HG03354 (cell line): ENCODE results near the gene SCAANT1.
A peak's percentile ranks its signal among the peaks of the same experiment; 100 is the strongest.

Experiments used
- ATAC-seq: cut with Tn5 transposase; IDR thresholded peaks from one replicate; pipeline ENCODE4 v1.9.1; 2021; ENCODE audit warnings: mild to moderate bottlenecking; ENCODE audit not compliant: unreplicated experiment, poor library complexity, severe bottlenecking

SCAANT1 gene

DNA sequence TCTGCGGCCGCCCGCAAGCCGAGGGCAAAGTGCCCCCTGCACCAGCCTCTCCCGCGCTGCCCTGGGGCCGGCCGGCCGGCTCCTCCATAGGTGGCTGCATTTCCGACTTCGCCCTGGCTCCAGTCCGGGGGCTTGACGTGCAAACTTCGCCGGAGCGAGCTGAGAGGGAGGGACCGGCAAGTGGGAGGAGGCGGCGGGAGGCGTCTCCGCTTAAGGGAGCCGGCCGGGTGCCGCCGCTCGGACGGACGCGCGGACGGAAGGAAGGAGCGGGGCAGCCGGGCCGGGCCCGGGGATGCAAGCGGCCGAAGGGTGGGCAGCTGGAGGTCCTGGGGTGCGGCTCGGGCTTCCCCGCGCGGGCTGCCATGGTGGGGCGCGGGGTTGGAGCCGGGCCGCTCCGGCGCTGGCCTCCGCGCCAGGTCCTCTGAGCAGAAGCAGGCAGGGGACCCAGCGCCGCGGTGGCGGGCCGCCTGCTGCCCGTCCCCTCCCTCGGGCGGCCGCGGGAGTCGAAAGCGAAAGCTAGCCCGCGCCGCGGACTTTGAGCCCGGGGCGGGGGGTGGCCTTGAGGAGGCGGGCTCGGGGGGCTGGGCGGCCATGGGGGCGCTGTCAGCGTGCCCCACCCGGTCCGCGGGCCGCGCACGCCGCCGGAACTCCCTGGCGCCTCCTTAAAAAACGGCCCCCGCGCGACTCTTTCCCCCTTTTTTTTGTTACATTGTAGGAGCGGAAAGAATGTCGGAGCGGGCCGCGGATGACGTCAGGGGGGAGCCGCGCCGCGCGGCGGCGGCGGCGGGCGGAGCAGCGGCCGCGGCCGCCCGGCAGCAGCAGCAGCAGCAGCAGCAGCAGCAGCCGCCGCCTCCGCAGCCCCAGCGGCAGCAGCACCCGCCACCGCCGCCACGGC is at the start of gene SCAANT1:
SCAANT1 (minus strand) TSS at position 511 of the 895 bp plus-strand sequence.
- peak; percentile 82 for ATAC-seq

- peak; percentile 87 for ATAC-seq
These were observed 49.7 kb upstream of the SCAANT1 start for GRCh38 chr3:63961891-63962290.

- peak; percentile 40 for ATAC-seq
These were observed 48.0 kb upstream of the SCAANT1 start for GRCh38 chr3:63960048-63960711.

DNA sequence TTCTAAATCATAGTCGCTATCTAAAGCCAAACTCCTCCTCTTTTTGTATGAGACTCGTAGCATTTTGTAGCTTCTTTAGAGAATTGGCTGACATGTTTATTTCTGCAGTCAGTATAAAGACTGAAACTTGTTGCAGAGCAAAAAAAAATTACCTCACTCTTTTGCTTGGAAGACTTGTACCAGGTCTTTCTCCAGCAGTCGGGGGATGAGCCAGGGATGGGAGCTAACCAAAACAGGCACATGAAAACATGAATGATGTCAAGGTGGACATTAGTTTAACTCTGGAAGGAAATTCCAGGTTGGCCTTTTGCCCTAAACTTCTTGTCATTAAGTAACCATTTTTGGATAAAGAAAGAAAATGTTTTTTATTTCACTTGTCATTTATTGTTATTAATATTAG is 47.0 kb upstream of the SCAANT1 start:
- ATAC-seq, result no peak

DNA sequence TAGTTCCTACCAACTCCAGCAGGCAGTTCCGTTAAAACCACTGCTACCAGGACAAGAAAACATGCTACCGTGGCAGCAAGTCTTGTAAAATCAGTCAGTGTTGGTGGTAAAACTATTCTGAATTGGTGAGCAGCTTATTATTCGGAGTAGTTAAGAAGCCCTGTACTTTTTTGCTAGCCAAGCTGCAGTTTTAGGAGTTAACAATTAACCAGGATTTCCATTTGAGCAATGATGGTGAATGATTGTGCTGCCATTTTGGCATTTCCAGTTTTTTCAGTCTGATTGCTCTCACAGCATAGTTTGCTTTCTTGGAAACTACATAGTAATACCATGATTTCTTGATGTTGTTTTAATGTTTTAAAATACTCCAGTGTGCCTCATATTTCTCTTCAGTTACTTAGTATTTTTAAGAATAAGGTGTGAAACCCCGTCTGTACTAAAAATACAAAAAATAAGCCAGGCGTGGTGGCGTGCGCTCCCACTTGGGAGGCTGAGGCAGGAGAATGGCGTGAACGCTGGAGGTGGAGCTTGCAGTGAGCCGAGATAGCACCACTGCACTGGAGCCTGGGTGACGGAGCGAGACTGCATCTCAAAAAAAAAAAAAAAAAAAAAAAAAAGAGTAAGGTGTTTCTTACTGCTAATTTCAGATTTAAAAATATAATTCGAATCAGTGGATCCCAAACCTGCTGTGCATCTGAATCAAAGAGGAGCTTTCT is 43.8 kb upstream of the SCAANT1 start:
- no peak for ATAC-seq

DNA sequence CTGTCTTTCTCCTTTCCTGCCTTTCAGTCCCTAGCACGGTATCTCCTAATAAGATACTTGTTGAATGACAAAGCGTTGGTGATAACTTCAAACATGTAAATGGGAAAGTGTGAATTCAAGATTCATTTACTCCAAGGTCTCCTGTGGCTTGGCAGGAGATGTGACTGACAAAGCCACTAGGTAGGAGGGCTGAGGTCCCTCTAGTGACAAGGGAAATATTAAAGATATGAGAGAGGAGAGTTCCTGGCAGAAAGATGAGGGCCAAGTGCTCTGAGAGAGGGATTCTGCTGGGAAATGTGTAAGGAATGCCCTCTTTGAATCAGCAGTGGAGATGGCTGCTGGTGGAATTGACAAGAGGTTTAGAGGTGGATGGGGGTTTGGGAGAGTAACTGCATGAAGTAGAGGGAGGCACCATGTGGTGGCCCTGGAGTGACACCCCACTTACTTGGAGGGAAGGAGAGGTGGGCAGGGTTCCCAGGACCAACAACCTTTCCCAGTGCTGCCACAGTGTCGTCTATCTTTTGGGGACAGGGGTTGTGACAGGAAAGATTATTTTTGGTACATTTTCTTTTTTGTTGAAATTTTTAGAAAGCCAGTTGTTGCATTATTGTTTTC is 43.0 kb upstream of the SCAANT1 start:
- ATAC-seq, result no peak

DNA sequence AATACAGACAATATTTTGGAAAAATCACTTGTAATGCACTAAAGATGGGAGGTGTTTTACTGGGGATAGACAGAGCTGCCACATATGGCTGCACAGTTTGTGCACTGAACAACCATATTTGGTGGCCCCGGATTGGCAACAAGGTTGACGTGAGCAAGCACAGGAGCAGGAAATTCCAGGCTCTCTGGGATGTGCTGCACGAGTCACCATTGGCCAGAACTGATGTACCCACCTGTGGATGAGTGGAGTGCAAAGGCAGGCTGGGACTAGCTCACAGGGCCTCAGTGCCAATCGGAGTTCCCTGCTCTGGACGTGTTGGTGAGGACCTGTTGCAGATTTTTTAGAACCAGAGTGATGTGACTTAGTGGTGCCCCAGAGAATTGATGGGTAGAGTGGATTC is 42.0 kb upstream of the SCAANT1 start:
- no peak for ATAC-seq

DNA sequence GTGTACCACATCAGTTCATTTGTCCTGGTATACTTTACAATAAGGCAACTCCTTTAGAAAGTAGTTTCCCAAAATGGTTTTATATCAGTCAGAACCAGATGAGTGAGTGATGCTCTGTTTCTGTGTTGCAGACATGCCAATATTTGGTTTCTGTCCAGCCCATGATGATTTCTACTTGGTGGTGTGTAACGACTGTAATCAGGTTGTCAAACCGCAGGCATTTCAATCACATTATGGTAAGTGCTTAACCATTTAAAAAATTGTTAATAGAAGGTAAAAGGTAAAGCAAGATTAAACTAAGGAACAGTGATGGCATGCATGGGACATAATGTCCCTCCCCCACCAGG is 40.0 kb upstream of the SCAANT1 start:
- no peak for ATAC-seq

DNA sequence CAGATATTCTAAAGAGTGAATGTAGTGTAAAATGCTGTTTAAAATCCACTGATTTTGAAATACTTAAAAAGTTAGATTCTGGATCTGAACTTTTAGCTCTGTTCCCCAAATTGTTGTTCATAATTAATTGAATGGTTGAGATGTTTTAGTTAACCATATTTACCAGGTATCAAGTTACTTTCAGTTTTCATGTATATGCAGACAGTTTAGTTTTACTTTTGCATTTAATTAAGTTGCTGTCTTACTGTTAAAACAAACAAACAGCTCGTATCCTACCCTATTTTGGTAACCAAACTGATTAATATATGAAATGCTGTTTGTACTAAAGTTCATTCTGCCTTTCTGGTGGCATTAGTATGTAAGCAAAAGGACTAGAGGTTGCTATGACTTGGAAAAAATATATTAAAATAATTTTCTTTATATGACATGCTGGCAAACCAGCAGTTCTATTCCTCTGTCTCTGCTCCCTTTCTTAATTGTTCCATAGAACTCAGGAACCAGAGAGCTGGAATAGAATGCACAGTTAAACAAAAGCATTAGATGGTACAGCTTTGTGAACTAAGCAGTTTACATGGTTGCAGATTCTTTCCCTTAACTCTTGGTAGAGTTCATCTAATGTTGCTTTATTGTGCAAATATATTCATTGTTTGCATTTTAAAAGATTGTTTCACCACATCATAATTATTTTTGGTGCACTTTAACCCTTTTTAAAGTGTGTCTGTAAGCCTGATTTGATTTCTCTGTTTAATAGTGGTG is 39.5 kb upstream of the SCAANT1 start:
- ATAC-seq, result peak; percentile 78

DNA sequence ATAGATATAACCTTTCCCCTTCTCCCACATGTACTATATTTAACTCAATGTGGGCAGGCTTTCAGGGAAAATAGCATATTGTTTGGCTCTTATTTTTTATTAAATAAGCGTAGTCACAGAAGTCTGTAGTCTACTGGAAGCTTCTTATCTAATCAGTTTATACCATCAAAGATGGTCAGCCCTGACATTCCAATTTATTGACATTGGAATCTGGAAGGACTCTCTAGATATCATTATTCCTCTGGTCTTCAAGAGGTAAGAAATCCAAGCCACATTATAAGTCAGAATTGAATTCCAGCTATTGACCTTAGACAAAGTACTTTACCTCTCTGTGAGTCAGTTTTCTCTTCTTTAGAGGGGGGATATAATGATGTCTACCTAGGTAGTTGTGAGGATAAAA is 38.5 kb upstream of the SCAANT1 start:
- ATAC-seq, result no peak

DNA sequence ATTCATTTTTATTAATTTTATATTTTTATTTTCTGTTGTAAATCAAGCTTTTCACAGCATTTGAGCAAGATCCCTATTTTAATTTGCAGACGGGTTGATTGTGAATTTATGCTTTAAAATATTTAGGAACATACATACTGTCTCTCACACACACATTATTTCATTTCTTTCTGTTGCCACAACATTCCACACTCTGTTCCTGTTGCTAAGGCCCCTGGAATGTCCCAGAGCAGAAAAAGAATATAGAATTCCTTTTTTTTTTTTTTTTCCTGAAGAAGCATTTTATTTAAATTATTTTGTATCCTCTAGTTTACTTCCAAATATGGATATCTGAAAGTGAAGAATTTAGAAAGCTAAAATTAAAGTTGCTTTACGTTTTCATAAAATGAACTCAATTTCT is 36.8 kb upstream of the SCAANT1 start:
- no peak for ATAC-seq

DNA sequence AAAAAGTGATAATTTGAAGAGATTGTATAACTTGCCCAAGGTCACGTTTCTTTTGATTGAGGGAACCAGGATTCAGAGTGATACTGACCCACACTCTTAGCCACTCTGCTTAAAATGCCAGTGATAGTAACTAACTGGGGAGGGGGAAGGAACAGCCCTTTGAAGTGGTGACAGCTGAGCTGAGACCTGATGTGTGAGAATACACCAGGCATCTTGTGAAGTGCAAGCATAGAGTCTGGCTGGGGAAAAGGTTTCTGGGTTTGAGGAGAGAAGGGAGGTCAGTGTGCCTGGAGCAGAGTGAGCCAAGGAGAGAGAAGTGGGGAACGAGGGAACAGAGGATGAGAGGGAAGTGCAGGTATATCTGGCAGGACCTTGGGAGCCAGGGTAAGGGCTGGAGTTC is 35.4 kb upstream of the SCAANT1 start:
- no peak for ATAC-seq

DNA sequence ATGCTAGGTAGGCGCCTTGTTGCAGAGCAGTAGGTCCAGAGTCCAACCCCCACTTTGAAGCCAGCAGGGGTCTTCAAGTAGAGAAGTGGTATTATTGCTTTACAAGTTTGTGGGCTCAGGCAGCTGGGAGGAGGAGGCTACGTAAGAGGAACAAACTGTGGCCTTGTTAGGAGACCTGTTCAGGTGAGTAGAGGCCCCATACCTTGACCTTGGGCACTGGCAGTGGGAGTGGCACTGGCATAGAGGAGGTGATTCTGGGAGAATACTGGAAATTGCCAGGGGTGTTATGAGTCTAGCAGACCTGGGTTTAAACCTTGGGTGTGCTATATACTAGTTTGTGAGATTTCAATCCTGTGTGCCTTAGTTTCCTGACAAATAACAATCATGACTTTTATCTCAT is 34.6 kb upstream of the SCAANT1 start:
- no peak for ATAC-seq

DNA sequence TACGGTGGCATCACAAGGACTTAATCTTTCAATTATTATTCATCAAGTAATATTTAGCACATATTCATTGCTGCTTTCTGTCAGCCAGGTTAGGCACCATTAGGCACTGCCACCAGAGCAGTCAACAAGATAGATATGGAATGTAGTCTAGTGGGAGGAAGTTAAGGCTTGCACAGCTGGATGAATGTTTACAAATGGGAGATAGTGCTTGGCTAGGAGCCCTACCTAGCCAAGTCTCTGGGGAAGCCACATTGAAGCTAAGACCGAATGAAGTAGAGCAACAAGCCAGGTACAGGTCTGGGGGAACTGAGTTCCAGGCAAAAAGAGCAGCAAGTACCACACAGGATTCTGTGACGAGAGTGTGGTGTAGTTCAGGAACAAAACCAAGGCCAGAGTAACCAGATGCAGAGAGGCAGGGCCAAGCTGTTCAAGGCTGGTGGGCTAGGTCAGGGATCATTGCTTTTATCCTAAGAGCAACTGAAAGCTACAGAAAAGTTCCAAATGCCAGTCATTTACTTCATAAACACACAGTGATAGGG is 33.4 kb upstream of the SCAANT1 start:
- ATAC-seq, result no peak

DNA sequence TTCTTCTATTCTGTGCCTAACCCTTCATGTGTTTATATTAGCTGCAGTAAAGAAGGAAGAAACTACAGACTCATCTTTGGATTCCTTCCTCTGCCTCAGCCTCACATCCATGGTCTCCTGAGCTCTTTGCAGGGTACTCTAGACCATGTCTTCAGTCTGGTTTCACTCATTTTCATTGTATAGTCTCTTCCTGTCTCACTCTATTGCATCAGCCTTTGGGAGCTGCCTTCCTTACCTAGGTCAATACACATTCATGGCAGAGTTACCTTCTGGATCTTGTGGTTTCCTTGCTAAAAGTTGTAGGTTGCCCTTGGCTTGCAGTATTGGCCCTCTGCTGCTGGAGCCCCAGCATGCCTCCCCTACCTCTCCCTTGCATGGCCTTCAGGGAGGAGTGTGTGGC is 31.5 kb upstream of the SCAANT1 start:
- ATAC-seq, result no peak

- no peak for ATAC-seq
These were observed 30.3 kb upstream of the SCAANT1 start for GRCh38 chr3:63942528-63942927.

DNA sequence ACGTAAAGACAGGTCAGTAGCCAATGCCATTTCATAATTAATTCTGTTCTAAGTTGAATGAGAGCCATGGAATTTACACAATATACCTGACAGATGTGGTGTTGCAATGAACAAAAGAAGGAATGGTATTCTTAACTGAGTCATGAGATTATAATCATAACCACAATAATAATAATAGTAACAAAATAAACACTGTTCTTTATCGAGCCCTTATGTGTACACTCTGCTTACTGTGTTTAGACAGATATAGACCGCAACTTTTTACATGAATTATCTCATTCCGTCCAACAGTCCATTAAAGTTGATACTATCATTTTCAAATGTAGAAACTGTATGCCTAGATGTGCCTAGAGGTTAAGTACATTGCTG is 28.2 kb upstream of the SCAANT1 start:
- ATAC-seq, result no peak

GRCh38 chr3:63937661-63938651 is 25.8 kb upstream of the SCAANT1 start:
- peak; percentile 78 for ATAC-seq
